BJ (cell line): ENCODE measurements around the gene VWA3B. TPM values are rescaled to one million over a fixed set of nuclear protein-coding genes. Genes with fewer than 3 reads are reported as not detected.

Experiments used
- CTCF ChIA-PET: fragments of 350-600 bp; formaldehyde crosslinking; extraction: SDS; loops from one replicate; lab custom pipeline; 2021; ENCODE audit warnings: antibody characterized with exemption, inconsistent platforms; lab: Yijun Ruan, JAX
- POLR2A ChIA-PET: fragments of 300-600 bp; sonication (Branson Sonifier 250); formaldehyde crosslinking; extraction: SDS; loops from one replicate; lab custom pipeline; 2021; ENCODE audit warnings: antibody characterized with exemption; lab: Charles Lee
- DNase-seq: peaks from one replicate; pipeline ENCODE4 v3.0.0-alpha.2; 2011; ENCODE audit warnings: low read depth
- H3K27me3 ChIP-seq: 2 replicates; pipeline ENCODE4 v1.6.0; 2011; ENCODE audit warnings: low read length; ENCODE audit not compliant: control insufficient read depth, insufficient read depth
- H3K36me3 ChIP-seq: 2 replicates; pipeline ENCODE4 v1.5.1; 2011; ENCODE audit warnings: low read length; ENCODE audit not compliant: control insufficient read depth, insufficient read depth
- H3K4me3 ChIP-seq: 2 replicates; pipeline ENCODE4 v1.5.1; 2011; ENCODE audit warnings: low read depth, mild to moderate bottlenecking, control low read depth, low read length
- polyA plus RNA-seq: library from polyadenylated mRNA; depleted of rRNA; stranded (reverse); fragments of >200 nt; gene quantifications from 2 replicates; pipeline ENCODE4 v1.2.3, GENCODE V29; 2011
- TF ChIP-seq, protein P1 (sequence below): IDR thresholded peaks from 2 replicates; pipeline ENCODE4 v1.5.1; 2011; ENCODE audit warnings: low read depth, mild to moderate bottlenecking, control low read depth, inconsistent platforms, low read length, moderate library complexity; ENCODE audit not compliant: insufficient read depth

VWA3B gene
- polyA plus RNA-seq, 1 experiment = not detected

DNA sequence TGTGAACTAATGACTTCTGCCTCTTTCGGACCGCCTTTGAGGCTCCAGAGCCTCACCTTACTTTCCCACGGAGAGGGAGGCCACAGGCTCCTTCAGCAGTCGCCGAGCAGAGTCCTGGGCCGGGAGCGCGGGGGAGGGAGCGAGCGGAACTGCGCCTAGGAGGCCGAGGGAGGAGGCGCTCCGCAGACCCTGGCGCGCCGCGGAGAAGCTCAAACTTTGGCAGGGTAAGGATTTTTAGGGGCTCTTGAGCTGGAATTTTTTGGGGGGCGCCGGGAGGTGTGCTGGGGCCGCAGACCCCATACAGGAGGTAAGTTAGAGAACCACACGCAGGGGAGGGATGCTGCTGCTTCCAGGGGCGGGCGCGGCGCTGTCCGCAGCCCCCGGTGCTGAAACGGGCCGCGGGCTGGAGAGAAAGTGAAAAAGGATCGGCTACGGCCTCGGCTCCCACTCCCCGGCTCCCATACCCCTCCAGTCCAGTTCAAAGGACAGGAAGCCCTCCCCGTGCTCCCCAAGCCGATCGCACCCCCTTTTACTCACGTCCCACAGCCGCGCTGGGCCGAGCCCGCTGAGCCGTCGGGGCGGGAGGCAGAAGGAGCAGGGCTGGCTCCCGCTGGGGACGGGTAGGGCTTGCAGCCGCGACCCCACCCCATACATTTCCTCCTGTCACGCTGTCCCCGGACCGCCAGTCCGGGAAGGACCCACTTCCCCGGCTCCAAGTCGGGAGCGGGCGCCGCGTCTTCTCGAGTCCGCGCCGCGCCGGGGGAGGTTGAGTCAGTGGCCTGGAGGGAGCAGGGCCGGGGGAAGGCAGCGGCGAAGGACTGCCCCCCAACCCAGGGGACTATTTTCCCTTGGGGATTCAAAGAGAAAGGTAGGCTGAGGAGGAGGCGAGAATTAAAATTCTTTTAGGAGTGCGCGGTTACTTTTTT, 259.6 kb downstream of the VWA3B start, which contains the start of gene CNGA3:
Gene CNGA3 (plus strand): TSS at position 146 of the 926 bp plus-strand sequence. CDS start 23,520 bp downstream, outside the sequence.
- H3K4me3 ChIP-seq = no peak within 1 kb of the TSS
- CTCF ChIA-PET = interaction anchor here (0.7 kb wide), 1 partner anchor 12 kb away, joined by 4 read pairs; no protein-coding TSS in a partner anchor
- peaks cover 46% of the 10 kb centered on the region for H3K27me3 ChIP-seq
- no peaks in the 10 kb centered on the region for H3K36me3 ChIP-seq
- DNase-seq = no peak
- TF ChIP-seq, protein P1, sequence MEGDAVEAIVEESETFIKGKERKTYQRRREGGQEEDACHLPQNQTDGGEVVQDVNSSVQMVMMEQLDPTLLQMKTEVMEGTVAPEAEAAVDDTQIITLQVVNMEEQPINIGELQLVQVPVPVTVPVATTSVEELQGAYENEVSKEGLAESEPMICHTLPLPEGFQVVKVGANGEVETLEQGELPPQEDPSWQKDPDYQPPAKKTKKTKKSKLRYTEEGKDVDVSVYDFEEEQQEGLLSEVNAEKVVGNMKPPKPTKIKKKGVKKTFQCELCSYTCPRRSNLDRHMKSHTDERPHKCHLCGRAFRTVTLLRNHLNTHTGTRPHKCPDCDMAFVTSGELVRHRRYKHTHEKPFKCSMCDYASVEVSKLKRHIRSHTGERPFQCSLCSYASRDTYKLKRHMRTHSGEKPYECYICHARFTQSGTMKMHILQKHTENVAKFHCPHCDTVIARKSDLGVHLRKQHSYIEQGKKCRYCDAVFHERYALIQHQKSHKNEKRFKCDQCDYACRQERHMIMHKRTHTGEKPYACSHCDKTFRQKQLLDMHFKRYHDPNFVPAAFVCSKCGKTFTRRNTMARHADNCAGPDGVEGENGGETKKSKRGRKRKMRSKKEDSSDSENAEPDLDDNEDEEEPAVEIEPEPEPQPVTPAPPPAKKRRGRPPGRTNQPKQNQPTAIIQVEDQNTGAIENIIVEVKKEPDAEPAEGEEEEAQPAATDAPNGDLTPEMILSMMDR = no peak
- POLR2A ChIA-PET = no interaction called here

DNA sequence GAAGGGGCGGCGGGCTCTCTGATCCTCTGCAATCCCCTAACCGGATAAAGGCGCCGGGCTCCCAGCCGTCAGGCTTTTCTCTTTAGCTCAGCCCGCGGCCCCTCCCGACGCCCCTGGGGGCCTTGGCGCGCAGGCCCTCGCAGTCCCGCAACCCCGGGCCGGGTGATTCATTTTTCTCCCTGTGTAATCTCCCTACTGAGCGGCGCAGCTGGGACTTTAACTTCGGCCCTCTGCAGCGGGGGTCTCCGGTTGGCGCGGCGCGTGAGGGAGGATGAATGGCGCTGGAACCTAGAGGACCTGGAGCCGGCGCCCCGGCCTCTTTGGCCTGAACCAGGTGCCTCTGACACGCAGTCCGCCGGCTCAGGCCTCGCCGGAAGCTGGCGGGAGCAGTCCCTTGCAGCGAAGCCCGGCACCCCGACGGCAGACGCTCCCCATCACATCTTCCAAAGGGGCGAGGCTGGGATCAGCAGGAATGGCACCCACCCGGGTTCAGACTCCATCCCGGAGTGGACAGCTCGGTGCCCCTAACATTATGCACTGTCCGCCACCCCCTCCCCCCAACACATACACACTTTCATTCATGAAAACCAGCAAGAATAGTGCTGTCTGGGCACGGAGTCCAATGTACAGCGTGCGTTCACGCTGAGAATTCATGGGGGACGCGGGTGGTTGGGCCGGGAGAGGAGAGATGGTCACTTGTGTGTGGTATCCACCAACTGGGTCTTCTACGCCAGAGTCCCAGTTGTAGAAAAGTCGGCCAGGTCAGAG, 260.5 kb downstream of the VWA3B start:
- TF ChIP-seq, protein P1 = no peak
- Histone ChIP-seq H3K27me3 (peaks cover 46% of the 10 kb centered on the region), H3K4me3 (no peak overlapping the region), H3K36me3 (no peaks in the 10 kb centered on the region)
- ChIA-PET CTCF (interaction anchor here (1.3 kb wide), 1 partner anchor 38 kb away, joined by 4 read pairs; no protein-coding TSS in a partner anchor), POLR2A (no interaction called here)
- no peak for DNase-seq

DNA sequence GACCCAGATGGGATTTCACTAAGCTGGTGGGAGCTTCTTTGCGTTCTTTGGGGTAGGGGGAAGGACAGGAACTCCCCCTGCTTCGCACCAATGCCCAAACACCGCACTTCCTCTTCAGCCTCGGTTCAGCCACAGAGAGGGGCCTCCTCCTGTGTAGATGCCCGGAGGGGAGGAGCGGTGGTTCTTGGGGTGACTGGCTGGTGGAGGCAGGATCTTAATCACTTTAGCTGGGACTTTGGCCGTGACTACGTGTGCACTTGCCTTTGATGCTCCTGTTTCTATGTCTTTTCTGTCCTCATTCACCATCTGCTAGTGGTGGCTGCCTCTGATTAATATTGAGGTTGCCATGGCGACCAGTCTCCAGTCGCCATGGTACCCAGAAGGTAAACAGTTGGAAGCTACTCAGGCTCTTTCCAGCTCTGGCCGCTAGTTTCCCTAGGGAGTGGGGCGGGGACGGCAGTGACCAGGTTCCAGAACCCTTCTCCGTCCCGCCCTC, 261.1 kb downstream of the VWA3B start:
- Histone ChIP-seq H3K36me3 (no peaks in the 10 kb centered on the region), H3K27me3 (peaks cover 46% of the 10 kb centered on the region), H3K4me3 (no peak overlapping the region)
- ChIA-PET CTCF (interaction anchor here (1.3 kb wide), 1 partner anchor 38 kb away, joined by 4 read pairs; no protein-coding TSS in a partner anchor), POLR2A (no interaction called here)
- TF ChIP-seq, protein P1 = no peak
- no peak for DNase-seq

DNA sequence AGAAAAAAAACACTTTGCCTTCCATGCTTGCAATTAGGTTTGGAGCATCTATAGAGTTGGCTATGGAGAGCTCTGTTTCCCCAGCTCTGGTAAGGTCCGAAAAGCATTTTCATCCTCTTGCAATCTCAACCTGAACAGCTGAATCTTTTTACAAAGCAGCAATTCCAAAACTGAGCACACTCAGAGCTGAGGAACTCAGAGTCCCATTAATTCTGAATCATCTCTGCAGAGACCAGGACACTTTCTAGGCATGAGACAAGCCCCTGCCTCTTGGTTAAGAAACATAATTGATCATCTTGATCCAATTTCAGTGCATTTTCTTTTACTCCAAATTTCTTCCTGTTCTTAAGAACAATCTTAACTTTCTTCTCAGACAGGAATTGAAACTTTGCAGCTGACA, 263.4 kb downstream of the VWA3B start:
- POLR2A ChIA-PET = no interaction called here
- TF ChIP-seq, protein P1 = no peak
- Histone ChIP-seq H3K36me3 (no peaks in the 10 kb centered on the region), H3K27me3 (peaks cover 35% of the 10 kb centered on the region), H3K4me3 (no peak overlapping the region)
- CTCF ChIA-PET = no interaction called here
- DNase-seq = no peak
